Stimulated activated CD4-positive, alpha-beta T cell treated with anti-CD3 and anti-CD28 coated beads, Interleukin-1b, Interleukin-23, amount 100 ng/mL, for 1 hour (primary cell): ENCODE measurements around the gene RHBDL1.

Experiments
- DNase-seq, 2 donors: peaks; one replicate each; pipeline ENCODE4 v3.0.0-alpha.2; 2020; ENCODE audit warnings: low read depth in 2 of 2

The RHBDL1 gene

GRCh38 chr16:718922-719321 is 43.5 kb downstream of the RHBDL1 start:
- no peak for DNase-seq

GRCh38 chr16:719815-720446 is 44.5 kb downstream of the RHBDL1 start:
- DNase-seq, result no peak

DNA sequence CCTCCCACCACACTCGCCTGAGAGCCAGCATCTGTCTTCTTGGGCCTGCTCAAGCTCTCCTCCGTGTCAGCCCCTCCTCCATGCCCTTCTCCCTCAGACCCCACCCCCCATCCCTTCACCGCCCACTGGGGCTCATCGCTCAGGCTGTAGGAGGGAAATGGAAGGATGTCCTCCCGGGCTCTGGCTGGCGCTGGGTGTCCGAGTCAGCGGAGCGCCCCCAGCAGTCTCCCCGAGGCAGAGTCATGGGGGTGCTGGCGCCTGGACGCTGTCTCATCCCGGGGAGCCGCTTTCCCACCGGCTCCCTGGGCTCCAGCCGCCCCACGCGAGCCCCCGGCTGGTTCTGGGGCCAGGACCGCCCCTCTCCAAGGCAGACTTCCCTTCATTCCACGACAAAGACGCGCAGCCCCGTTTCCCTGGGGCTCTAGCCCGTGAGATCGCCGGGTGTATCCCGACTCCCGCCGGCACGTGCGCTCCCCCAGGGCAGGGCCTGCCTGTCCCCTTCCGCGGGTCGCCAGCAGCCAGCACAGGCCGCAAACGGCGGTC is 45.0 kb downstream of the RHBDL1 start:
- DNase-seq, result no peak

DNA sequence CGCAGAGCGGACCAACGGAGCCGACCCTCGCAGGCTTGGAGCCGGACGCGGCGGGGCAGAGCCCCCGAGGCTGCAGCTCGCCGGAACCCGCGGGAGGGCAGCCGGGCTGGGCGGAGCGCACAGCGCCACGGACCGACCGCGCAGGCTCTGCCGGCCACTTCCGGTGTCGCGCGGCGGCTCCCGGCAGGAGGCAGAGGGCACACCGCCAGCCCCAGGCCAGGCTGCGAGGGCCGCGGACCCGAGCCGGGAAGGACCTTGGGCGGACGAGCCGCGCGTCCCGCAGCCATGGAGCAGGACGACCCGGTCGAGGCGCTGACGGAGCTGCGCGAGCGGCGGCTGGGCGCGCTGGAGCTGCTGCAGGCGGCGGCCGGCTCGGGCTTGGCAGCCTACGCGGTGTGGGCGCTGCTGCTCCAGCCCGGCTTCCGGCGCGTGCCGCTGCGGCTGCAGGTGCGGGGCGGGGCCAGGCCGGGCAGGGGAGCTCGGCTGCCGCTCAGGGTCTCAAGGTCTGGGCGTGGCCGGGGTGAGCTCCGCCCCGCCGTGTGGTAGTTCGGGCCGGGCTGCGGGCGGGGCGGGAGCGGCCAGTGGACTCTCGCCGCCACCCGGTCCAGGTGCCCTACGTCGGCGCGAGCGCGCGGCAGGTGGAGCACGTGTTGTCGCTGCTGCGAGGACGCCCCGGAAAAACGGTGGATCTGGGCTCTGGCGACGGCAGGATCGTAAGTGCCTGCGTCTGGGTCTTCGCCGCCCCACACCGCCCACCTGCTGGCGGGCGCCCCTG is 45.7 kb downstream of the RHBDL1 start, which contains the start of gene ANTKMT:
ANTKMT (plus strand) TSS at position 157 of the 775 bp plus-strand sequence; CDS start at position 286, 129 bp downstream.
- peak in 1 of 2 donors; percentile 32 for DNase-seq

DNA sequence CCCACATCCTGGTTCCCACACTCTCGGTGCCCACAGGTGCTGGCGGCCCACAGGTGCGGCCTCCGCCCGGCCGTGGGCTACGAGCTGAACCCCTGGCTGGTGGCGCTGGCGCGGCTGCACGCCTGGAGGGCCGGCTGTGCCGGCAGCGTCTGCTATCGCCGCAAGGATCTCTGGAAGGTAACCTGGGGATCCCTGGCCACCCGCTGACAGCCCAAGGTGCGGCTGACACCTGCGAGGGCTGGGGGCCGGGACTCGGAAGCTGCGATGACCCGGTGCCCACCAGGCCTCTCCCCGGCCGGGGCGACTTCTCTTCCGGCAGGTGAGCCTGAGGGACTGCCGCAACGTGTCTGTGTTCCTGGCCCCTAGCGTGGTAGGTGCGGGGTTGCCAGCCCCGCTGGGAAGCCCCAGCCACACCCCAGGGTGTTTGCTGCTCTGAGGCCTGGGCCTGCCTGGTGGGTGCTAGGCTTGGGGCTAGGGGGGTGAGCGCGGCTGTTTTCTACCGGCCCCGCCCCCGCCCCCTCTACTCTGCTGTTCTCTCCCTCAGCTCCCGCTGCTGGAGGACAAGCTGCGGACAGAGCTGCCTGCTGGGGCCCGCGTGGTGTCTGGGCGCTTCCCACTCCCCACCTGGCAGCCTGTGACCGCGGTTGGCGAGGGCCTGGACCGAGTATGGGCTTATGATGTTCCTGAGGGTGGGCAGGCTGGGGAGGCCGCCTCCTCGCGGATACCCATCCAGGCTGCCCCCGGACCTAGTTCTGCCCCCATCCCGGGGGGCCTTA is 46.5 kb downstream of the RHBDL1 start:
- DNase-seq, result no peak

- no peak for DNase-seq
Measured at GRCh38 chr16:722835-723633, 47.6 kb downstream of the RHBDL1 start.

GRCh38 chr16:723695-724094 is 48.2 kb downstream of the RHBDL1 start:
- no peak for DNase-seq

GRCh38 chr16:724188-725040 is 48.9 kb downstream of the RHBDL1 start:
- DNase-seq, result no peak

GRCh38 chr16:725041-725376 is 49.5 kb downstream of the RHBDL1 start:
- no peak for DNase-seq

DNA sequence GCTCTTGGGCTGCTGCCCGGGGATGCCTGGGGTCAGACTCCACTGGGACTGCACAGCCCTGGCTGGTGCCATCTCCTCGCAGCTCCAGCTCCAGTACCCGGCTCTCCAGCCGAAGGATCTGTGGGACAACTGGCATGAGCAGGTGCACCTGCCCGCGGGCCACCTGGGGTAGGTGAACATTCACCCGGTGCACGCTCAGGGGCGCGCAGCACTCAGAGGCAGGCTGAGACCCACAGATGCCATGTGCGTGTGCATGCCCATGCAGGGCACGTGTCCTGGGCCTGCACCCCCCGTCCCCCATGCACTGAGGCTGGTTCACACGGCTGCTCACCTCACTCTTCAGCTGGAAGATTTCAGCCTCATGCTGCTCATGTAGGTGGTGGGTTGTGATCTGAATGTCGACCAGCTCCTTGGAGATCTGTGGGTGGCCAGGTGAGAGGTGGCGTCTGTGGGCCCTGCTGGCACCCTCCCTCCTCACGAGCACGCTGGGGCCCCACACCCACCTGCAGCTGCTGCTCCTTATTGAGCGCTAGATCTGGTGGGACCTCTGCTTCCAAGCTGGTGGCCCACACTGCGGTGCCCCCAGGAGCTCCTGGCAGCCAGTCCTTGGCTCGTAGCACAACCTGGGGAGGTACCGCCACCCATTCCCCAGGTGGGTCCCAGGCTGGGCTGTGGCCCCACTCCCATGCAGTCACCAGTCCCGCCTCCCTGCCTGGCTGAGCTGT is 50.2 kb downstream of the RHBDL1 start:
- no peak for DNase-seq

- no peak for DNase-seq
Measured at GRCh38 chr16:726188-726437, 50.6 kb downstream of the RHBDL1 start.

DNA sequence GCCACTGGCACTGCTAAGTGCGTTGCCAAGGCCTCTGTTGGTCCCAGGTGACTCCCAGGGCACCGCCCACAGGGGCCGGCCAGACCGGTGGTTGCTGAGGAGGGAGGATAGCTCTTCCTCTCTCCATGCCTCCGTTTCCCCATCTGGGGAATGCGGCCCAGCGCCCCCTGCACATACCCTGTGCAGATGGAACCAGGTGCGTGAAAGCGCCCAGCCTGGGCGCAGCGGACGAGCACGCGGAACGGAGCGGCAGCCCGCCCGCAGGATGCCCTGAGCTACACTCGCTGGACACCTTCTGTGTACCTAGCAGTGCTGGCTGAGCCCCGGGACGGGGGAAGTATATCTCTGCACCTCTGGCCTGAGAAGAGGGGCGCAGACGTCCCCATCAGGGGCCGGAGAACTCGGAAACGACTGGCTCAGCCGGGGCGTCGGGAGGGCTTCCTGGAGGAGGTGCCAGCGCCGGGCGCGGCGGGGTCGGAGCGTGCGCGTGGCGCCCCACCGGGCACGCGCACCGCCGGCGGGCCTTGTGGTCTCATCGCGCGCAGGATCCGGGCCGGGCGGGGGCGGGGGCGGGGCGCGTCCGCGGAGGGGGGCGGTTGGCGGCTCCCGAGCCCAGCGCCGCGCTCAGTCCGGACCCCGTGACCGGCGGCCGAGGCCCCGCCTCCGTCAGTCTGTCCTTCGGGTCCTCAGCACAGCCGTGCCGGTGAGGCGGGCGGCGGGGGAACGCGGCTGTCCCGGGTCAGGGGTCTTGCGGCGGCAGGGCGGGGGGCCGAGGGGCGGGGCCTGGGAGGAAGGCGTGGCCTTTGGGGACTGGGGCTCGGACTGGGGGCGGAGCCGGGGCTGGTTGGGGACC is 51.2 kb downstream of the RHBDL1 start, which contains the start of the genes CCDC78 and HAGHL:
CCDC78 (minus strand) TSS at position 6 of the 853 bp plus-strand sequence. CDS start 76 bp downstream, outside the sequence.
HAGHL (plus strand) TSS at position 669 of the 853 bp plus-strand sequence. CDS start 404 bp downstream, outside the sequence.
- peak in 1 of 2 donors; percentile 18 for DNase-seq

- DNase-seq, result no peak
Measured at GRCh38 chr16:727291-727977, 52.0 kb downstream of the RHBDL1 start.
